GM12874 (cell line): ENCODE measurements around the gene KAT5.

ENCODE experiments used
- TF ChIP-seq, protein P1 (sequence below): IDR thresholded peaks from 2 replicates; pipeline ENCODE4 v1.5.1; 2011; ENCODE audit warnings: low read depth, mild to moderate bottlenecking, control low read depth, low read length, moderate library complexity; ENCODE audit not compliant: insufficient read depth

KAT5 gene

DNA sequence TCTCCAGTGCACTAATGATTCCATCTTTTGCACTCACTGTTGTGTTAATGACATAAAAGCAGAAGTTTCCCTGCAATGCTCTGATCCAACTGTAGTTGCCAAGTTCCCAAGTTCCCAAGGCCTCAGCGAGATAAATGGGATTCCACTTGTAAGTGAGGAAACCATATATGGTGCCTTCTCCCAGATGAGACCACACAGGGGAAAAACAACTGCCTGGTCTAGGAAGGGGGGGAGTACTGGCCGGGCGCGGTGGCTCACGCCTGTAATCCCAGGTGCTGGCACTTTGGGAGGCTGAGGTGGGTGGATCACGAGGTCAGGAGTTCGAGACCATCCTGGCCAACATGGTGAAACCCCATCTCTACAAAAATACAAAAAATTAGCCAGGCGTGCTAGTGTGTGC lies 26.1 kb upstream of the KAT5 start:
- TF ChIP-seq, protein P1, sequence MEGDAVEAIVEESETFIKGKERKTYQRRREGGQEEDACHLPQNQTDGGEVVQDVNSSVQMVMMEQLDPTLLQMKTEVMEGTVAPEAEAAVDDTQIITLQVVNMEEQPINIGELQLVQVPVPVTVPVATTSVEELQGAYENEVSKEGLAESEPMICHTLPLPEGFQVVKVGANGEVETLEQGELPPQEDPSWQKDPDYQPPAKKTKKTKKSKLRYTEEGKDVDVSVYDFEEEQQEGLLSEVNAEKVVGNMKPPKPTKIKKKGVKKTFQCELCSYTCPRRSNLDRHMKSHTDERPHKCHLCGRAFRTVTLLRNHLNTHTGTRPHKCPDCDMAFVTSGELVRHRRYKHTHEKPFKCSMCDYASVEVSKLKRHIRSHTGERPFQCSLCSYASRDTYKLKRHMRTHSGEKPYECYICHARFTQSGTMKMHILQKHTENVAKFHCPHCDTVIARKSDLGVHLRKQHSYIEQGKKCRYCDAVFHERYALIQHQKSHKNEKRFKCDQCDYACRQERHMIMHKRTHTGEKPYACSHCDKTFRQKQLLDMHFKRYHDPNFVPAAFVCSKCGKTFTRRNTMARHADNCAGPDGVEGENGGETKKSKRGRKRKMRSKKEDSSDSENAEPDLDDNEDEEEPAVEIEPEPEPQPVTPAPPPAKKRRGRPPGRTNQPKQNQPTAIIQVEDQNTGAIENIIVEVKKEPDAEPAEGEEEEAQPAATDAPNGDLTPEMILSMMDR = no peak

DNA sequence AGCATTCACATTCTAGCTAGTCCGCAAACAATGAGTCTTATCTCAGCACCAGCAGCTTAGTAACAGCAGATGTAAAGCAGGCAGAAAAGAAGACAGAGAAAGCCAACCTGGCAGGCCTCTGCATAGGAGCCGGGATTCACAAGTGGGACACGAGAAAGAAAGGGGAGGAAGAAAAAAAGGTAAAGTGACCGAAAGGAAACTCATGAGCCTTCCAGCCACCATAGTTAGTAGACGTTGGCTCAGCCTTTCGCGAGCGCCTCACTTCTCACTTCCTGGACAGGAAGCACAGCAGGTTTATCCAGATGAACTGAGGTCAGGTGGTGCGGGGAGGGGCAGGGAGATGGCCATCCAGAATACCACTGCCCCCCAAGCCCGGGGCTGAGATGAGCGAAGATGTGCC lies 19.7 kb upstream of the KAT5 start:
- TF ChIP-seq, protein P1 = no peak

DNA sequence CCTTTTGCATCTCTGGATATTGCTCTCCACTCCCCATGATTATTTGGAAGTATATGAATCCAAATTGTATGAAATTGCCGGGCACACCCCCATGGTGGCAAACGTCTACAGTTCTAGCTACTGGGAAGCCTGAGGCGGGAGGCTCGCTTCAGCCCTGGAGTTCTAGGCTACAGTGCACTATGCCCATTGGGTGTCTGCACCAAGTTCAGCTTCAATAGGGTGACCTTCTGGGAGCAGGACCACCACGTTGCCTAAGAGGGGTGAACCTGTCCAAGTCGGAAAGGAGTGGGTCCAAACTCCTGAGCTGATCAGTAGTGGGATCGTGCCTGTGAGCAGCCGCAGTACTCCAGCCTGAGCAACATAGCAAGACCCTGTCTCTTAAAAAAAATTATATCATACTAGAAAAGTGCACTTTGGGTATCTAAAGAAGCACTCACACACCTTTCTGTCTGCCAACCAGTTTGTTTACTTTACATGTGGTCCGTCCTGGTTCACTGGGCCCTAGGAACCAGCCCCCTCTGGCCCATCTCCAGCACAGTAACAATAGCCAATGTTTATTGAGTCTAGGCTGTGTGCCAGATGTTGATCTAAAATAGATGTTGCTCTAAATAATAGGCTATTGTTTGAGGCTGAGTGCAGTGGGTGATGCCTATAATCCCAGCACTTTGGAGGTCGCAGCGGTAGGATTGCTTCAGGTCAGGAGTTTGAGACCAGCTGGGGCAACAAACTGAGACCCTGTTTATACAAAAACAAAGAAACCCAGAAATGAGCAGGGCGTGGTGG lies 16.4 kb upstream of the KAT5 start:
- TF ChIP-seq, protein P1 = no peak

DNA sequence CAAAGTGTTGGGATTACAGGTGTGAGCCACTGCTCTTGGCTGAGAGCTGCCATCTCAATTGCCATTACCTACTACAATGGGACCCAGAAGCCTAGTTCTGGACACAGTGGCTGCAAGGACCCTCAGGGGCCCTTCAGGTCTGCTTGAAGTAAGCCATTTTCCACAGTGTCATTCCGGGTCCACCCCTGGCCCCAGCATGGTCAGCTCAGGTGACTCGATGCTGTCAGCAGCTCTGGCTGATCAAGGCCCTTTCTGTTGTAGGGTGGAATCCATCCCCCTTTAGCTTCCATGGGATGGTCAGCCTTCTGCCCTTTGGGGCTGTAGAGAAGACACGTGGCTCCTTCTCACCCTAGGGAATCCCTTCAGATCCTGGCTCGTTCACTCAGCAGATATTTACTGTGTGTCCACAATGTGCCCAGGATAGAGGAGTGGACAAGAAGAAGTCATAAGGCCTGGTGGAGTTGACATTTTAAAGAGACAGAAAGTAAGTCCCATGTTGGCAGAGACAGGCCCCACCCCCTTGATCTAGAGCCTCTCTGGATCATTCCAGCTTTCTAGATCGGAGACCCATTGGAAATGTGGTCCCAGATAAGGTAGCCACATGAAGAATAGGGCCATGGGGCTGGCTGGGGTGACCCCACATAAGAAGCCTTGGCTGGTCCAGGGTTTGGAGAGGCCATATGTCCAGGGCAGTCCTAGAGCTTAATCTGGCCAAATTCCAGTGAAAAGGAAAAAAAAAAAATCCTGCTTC lies 15.1 kb upstream of the KAT5 start:
- TF ChIP-seq, protein P1 = no peak

DNA sequence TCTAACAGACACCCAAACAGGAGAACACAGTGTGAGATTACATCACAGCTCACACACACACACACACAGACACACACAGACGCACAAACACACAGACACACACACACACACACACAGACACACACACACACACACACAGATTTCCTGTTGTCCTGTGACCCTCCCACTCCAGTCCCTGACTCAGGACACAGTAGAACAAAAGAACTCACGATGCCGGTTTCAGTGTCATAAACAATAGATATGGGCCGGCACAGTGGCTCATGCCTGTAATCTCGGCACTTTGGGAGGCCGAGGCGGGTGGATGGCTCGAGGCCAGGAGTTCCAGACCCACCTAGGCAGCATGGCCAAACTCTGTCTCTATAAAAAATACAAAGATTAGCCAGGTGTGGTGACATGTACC lies 13.8 kb upstream of the KAT5 start:
- TF ChIP-seq, protein P1 = no peak

DNA sequence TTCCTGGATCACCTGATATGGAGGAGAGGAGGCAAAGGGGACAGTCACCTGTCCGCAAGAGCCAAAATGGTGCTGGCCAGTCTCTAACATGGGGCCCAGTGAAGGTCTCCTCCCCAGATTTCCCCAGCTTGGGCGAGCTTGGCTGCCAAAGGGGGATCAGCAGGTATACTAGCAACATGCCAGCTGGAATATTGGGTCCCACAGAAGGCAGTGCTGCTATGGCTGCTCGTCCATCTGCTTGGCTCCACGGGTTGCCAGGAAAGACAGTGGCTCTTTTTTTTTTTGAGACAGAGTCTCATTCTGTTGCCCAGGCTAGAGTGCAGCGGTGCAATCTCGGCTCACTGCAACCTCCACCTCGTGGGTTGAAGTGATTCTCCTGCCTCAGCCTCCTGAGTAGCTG lies 12.7 kb upstream of the KAT5 start:
- TF ChIP-seq, protein P1 = no peak

DNA sequence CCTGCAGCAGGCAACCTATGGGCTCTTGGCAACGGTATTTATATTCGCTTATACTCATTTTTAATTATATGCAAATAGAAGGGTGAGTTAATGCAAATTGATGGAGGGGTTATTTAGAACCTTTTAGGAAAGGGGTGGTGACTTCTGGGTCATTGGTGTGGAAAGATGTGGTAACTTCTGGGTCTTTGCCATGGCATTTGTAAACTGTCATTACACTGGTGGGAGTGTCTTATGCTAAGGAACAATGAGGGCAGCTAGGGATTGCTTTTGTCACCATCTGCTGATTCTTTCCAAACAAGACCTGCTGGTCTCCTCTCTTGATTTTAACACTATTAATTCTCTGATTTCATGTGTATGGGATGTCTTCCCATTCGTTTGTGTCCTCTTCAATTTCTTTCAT lies 11.7 kb upstream of the KAT5 start:
- TF ChIP-seq, protein P1 = no peak
